NCI-H187 treated with DMSO at 0.1 percent for 48 hours (cell line): ENCODE data around the gene ARHGAP26.
A peak's percentile ranks its signal among the peaks of the same experiment; 100 is the strongest.

Experiments
- DNase-seq: peaks from one replicate; lab custom pipeline; 2025; lab: John Stamatoyannopoulos, UW

ARHGAP26 gene

DNA sequence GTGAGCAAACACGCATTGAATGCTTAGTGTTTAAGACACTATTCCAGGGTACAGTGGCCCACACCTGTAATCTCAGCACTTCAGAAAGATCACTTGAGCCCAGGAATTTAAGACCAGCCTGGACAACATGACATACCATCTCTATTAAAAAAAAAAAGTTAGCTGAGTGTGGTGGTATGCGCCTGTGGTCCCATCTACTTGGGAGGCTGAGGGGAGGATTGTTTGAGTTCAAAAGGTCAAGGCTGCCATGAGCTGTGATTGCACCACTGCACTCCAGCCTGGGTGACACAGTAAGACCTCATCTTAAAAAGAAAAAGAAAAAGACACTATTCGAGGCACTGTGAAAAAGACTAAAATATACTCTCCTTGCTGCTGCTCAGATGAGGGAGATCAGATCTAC is 392.6 kb downstream of the ARHGAP26 start:
- DNase-seq: no peak

DNA sequence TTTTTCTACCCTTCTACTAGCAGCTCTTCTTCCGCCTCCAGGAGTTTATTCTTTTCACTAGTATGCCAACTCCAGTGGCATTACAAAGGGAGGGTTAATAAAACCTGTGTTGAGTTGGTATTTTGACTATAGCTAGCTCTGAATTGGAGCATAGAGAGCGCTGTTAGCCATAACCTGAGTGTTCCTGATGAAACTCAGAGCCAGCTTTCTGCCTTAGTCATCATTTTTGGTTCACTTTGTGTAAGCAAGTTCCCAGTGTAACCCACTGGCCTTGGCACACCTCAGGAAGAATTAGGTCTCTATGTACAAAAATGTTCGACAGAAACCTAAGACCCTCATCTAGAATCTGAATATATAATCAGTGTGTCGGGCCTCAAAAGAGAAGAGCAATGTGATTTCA is 394.4 kb downstream of the ARHGAP26 start:
- no peak for DNase-seq

DNA sequence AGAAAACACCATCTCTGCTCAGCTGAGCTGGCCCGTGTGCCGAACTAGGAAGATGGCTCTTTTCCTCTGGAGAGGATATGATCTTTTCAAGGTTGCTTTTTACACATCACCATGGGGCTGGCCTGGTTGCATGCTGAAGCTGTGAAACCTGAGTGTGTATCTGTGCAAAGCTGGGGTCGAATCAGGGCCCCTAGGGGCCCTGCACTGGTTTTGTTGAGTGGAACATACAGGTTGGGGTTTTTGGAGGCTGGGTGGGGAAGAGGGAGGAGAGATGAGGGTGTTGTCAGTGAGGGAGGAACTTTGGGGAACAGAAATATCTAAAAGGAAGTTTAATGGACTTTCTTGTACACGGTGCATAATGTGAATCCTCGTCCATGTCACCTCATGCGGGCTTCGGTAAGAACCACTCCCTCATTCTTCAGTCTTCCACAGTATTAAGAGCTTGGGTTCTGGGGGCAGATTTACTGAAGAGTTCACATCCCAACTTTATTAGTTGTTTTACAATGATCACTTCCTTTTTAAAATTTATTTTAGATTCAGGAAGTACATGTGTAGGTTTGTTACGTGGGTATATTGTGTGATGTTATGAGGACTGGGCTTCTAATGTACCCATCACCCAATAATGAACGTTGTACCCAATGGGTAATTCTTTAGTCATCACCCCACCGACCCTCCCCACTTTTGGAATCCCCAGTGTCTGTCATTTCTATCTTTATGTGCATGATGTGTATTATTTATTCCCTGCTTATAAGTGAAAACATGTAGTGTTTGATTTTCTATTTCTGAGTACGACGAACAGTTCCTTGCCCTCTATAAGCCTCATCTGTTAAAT is 395.1 kb downstream of the ARHGAP26 start:
- no peak for DNase-seq

DNA sequence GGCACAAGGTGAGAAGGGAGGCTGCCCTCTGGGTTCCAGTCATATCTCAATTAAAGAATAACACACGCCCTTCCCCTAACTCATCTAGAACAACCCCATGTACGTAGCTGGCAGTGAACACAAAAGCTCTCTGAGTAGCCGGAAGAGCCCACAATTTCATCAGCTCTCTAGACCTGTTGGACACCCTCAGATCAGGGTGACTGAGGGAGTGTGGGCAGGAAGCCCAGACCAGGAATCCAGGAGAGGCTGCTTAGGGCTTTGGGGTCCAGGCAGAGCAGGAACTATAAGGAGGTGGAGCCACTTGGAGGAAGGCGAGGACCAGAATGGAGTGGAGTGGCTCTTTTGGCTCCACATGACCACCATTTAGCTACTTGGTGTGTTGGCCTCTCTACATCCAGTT is 395.9 kb downstream of the ARHGAP26 start:
- no peak for DNase-seq

DNA sequence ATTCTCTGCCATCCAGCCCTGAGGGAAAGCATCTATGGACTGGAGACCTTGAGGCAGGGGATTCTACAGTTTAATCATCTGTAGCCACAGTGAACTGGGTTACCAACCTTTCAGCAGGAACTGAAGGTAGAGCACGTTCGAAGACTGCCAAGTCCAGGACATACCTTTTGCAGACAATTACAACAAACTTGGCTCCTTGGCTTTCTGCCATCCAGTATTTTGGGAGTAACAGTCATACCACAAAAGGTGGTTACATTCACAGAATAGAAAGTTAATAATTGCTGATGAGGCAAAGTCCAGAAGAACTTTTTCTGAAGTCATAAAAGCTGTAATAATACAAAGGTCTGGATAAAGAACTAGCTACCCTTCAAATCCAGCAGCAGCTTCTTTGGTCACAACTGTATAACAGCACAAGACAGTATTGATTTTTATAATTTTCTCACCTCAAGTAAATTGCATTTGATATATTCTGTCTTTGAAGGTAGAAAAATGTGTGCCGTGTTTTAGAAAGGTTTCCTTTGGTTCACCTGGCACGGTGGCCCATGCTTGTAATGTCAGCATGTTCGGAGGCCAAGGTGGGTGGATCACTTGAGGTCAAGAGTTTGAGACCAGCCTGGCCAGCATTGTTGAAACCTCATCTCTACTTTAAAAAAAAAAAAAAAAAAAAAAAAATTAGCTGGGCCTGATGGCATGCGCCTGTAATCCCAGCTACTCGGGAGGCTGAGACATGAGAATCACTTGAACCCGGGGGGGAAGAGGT is 396.7 kb downstream of the ARHGAP26 start:
- no peak for DNase-seq

DNA sequence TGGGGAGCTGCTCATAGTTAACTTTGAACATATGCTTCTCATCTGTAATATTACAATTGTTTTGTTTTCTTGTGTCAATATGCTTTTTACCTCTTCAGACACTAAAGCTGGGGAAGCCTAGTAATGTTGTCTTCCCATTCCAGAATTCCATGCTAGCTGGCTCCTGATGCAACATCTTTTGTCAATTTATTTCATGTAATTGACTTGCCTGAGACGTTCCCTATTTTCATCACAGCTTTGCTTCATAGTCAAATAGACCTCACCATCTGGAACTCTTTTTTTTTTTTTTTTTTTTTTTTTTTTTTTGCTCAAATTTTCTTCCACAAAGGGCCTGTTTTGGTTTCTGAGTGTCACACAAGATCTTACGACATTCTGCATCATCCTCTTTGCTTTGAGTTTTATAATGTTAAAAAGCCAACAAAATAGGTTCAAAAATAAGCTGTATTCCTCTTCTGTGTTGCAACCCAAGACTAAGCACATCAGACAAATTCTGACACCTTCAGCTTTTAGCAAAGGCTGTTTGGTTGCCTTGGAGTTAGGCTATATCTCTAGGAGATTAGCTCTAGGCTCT is 398.1 kb downstream of the ARHGAP26 start:
- DNase-seq: no peak

DNA sequence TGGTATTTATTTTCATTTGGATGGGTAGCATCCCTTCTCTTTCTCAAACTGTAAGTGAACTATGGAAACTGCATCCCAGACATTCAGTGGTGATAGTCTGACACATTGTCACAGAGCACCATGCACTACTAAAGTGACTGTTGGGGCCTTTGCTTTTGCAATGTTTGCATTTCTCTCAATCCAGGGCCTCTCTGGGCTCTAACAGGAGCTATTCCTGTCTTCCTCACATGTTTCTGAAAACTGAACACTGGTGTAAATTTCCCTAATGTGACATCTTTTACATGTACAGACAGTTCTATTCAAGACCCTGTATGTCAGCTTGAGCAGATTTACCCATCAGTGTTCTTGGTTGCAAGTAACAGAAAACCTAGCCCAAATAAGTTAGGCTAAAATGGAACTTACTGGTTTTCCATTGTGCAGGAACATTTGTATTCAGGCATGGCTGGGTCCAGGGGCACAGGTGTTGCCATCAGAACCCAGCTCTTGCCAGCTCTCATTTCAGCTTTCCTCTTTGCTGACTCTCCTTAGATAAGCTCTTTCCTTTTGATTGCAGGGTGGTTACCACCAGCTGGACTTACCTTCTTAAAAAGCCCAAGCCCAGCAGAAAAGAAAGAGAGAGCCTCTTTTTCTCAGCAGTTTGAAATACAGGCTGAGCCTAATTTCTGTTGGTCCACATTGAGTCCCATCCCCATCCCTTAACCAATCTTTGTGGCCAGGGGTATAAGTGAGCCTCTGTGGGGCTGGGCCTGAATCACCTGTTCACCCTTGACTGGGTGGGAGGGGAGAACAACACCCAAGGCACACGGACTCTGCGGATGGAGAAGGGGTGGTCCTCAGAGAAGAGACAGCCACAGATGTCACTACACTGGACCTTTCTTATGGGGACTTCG is 399.0 kb downstream of the ARHGAP26 start:
- no peak for DNase-seq

DNA sequence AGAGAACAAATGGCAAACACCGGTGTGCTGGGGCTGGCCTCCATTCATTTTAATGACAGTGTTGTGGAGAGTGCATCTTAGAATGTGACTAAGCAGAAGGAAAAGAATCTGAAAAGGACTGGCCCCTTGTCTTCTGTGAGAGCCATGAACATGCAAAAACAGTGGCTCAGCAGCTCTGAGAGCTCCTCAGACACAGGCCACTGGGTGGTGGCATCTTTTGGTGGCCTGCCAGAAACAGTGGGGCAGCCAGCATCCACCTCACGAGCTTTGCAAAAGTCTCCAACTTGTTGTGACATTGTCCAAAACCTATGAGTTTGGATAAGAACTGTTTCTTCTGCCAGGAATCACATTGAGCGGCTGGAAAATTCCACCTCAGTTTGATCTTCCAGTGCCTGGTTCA is 399.9 kb downstream of the ARHGAP26 start:
- DNase-seq: no peak

DNA sequence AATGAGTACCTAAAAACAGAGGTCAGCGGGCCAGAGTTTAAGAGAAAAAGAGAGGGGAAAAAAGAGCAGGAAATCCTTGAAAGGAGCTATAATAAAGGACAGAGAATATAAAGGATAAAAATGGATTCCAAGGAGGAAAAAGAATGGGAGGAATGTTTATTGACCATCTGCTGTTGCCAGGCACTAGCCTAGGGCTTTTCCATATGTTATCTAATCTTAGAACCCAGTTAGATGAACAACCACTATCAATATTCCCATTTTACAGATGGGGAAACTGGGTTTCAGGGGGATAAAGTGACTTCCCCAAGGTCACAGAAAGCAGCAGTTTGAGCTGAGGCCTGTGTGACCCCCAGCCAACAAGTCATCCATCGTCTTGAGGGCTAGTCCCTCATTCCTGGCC is 400.8 kb downstream of the ARHGAP26 start:
- no peak for DNase-seq

DNA sequence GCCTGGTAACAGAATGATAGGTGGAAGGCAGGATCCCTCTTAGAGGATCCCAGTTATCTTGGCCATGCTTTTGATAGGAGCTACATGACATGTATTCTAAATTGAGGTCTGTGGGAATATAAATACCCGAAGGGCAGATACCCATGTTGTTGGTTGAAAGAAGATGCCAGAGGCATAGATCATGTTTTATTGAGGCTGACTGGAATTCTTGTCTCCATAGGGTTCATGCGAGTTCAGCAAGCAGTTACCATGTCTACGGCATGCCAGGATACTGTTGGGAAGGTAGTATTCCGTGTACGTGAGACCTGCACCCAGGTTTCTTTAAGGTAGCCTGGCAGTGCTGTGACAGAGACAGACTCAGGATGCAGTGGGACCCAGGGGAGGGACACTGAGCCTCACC is 402.6 kb downstream of the ARHGAP26 start:
- no peak for DNase-seq

DNA sequence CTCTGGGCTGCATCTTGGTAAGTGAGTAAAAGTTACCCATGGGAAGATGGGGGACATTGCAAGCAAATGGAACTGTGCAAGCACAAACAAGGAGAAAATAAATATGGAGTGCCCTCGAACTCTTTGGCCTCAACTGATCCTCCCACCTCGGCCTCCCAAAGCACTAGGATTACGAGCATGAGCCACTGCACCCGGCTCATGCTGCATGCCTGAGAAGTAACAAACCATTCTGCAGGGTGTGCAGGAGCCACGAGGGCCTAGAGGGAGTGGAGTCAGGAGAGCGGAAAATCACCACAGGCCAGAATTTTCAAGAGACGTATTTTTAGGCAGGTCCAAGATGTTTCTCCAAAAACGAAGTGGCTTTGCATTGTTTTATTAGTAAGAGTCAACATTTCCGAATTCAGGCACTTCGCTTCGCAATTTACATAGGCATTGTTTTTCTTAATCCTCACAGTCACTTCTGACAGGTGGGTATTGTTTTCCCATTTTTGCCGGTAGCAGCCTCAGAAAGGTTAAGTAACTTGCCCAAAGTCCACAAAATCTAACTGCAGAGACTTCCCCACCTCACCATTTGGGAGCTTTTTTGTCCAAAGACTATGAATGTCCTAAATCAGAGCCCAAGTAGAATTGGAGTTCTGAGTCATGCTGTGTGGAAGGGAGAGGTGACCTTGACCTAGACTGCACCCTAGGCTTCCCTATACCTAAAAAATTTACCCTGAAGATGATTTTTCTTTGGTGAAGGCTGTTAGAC is 403.1 kb downstream of the ARHGAP26 start:
- DNase-seq: no peak

DNA sequence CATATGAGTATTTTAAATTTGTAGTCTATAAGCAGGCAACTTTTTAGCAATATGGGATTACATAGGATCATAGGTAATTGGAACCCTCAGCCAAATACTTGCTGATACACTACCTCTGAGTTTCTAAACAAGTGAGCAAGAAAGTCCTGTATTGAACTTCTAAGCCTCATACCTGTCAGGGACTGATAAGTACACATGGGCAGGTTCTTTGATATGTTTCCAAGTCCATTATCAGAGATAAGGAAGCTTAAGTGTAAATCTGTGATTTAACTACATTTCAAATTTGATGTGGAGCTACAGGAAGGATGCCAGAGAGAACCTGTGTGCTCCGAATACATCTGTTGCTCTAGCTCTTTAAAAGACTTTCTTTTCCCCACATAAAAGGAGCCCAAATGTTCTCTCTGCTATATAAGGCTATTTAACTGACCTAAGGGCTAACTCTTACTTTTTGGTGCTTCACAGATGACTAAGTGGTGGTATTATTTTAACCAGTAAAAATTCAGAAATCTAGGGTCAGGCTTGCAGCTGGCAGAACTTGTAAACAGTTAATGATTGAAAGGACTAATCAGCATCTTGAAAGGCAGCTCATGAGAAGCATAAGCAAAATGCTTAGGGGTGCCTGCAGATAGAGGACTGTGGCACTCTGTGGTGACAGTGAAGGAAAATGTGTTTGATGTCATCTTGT is 404.7 kb downstream of the ARHGAP26 start:
- no peak for DNase-seq

DNA sequence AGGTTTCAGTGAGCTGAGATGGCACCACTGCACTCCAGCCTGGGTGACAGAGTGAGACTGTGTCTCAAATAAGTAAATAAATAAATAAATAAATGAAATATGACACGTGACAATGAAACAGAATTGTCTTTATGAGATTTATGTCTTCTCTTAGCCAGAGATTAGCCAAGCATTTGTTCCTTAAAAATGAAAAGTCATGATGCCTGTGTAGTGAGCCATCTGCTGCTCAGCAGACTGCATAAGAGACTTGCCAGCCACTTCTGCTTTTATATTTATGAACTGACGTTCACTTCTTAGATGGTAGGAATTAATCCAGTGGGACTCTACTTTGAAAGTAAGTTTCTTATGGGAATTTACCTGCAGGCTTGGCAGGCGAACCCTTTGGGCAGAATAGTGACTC is 405.9 kb downstream of the ARHGAP26 start:
- DNase-seq: no peak

DNA sequence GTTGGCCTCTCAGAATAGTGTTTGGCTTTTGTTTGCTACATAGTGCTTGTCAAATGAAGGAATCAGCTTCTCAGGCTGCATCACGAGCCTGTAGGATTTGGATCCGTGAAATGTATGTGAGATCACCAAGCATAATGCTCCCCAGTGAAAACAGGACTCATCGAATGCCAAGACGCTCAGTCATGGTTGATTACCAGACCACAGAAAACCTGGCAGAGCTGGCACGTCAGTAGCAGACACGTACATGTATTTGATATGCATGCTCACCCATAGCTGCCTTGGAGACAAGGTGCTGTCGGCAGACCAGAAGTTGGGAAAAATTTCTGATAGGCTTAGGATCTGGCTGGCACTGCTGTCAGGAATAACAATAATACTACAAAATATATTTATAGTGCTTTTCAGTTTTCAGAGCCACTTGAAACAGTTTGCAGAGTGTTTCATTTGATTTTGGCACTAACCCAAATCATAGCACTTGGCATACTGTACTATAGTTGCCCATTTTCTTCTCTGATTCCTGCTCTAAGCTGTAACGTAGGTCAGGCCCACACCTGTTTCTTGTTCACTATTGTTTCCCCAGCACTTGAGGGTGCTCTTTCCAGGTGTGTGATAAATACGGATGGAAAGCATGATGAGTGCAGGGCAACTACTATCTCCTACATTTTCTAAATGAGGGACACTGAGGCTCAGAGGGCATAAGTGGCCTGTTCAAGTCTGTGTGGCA is 407.2 kb downstream of the ARHGAP26 start:
- DNase-seq: peak; percentile 97

DNA sequence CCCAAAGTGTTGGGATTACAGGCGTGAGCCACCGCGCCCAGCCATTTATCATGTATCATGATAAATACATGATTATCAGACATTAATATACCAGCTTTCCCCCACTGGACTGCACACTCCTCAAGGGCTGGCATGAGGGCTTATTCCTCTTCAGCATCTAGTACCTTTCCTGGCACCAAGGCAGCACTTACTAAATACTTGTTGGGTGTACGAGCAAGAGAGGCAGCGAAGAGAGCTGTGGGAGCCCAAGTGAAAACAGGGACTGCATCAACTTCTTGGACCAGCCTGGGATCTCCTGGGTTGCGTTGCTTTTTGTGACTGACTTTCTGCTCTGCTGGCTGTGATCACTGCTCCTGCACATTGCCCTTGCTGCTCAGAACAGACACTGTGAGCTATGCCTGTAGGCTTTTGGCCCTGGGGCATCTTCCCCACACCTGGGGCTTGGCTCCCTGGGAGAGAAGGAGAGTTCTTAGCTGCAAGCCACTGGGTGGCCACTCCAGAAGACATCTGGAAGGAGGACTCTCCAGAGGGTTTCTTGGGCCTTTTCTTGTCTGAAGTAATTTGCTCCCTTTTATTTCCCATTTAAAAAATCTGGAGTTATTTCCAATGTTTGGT is 409.1 kb downstream of the ARHGAP26 start:
- no peak for DNase-seq

DNA sequence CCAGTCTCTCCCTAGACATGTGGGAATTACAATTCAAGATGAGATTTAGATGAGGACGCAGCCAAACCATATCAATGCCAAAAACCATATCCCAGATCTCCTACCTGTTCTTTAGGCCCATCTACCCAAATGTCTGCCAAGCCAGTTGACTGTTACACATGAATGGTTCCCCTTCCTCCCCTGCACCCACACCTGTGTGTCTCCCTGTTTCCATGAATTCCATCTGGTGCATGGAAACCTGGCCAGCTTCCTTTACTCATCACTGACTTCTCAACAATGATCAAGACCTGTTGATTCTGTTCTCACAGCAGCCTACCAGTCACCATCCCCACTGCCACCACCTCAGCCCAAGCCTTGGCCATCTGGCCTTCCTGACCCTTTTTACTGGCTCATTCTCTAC is 410.6 kb downstream of the ARHGAP26 start:
- no peak for DNase-seq

DNA sequence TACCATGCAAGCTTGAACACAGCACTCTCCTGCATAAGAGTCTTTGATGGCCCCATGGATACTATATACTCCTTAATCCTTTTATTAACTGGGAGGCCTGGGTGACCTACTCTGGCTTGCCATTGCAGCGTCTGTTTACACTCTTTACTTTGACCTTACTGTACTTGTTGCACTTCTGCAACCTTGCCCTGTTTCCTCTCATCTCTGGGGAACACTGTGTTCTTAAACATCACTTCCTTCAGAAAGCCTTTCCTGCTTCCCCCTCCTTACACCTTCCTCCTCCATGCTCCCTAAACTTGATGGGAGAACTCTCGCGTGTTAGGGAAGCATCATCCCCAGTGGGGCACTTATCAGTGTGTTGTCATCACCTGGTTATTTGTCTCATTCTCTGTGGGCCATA is 411.0 kb downstream of the ARHGAP26 start:
- no peak for DNase-seq

DNA sequence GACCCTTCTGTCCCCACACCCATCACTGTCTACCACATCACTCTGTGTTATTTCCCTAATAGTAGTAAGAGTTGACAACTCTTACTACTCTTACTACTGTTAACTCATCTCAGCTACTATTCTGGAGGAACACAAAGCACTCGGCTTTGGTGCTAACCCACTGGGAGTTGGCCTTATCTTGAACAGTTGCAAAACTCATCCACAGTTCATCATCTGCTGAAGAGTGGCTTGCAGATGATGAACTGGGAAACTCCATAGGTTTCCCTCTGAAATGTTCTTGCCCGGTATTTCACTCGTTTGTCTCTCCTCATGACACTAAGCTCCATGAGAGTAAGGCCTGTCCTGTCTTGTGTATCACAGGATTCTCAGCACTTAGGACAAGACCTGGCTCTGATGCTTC is 411.9 kb downstream of the ARHGAP26 start:
- DNase-seq: no peak

DNA sequence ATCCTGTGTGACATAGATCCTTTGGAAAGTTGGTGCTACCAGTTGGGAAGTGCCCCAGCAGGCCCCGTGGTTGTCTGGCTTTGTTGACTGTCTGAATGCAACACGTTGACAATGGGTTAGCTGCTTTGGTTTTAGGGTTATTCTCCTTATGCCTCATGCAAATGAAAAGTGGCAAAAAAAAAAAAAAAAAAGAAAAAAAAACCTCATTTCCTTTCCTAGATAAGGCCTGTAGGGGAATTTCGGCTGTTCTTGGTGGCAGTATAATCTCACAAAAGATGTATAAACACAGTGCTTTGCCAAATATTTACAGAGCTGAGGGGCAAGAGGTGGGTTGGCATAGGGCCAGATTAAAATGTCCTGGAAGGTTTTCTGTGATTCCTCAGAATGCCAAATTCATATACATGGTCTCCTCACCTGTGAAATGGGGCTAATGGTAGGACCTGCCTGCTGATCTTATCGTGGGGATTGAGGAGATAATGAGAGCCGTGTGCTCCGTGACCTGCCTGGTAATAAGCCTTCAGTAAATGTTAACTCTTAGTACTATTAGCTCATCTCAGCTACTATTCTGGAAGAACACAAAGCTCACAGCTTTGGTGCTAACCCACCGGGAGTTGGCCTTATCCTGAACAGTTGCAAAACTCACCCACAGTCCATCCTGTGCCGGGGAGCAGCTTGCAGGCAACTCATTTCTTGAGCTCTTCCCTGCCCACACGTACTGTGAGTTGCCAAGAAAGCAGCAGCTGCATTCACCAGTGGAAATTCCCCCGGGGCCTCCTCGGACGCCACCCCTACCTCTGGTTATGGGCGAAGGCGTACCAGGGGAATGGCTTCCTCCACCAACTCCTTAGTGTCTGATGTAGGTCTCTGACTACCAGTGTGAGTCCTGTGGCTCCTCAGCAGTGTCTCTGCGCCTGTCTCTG is 413.0 kb downstream of the ARHGAP26 start:
- no peak for DNase-seq
